SK-N-SH treated with all-trans-retinoic acid at 6 μM for 48 hours (cell line): Measurements from ENCODE around the gene FBXW10B.
"Not testable (repeated sequence)": the region's sequence is repeated elsewhere in the genome, so short reads cannot be mapped to it uniquely, and the experiment has no call there.

Experiments used
- GLIS3 ChIP-seq: fragments of 250-450 bp; sonication (Bioruptor Pico); IDR thresholded peaks from 2 replicates; pipeline ENCODE4 v1.5.0; 2020; ENCODE audit warnings: mild to moderate bottlenecking, moderate library complexity
- RARB ChIP-seq: fragments of 250-450 bp; sonication (Bioruptor Pico); IDR thresholded peaks from 2 replicates; pipeline ENCODE4 v1.8.0; 2021; ENCODE audit warnings: mild to moderate bottlenecking, moderate library complexity
- ZFP30 ChIP-seq: fragments of 450-650 bp; formaldehyde crosslinking; IDR thresholded peaks from 2 replicates; pipeline ENCODE4 v1.5.0; 2022; ENCODE audit warnings: mild to moderate bottlenecking, moderate library complexity
- ZNF70 ChIP-seq: fragments of 450-650 bp; formaldehyde crosslinking; IDR thresholded peaks from 2 replicates; pipeline ENCODE4 v1.5.0; 2020; ENCODE audit warnings: mild to moderate bottlenecking, moderate library complexity
- TF ChIP-seq, protein P1 (sequence below): fragments of 250-450 bp; sonication (Bioruptor Pico); IDR thresholded peaks from 2 replicates; pipeline ENCODE4 v1.8.0; 2020; ENCODE audit warnings: mild to moderate bottlenecking, moderate library complexity, borderline replicate concordance

DNA sequence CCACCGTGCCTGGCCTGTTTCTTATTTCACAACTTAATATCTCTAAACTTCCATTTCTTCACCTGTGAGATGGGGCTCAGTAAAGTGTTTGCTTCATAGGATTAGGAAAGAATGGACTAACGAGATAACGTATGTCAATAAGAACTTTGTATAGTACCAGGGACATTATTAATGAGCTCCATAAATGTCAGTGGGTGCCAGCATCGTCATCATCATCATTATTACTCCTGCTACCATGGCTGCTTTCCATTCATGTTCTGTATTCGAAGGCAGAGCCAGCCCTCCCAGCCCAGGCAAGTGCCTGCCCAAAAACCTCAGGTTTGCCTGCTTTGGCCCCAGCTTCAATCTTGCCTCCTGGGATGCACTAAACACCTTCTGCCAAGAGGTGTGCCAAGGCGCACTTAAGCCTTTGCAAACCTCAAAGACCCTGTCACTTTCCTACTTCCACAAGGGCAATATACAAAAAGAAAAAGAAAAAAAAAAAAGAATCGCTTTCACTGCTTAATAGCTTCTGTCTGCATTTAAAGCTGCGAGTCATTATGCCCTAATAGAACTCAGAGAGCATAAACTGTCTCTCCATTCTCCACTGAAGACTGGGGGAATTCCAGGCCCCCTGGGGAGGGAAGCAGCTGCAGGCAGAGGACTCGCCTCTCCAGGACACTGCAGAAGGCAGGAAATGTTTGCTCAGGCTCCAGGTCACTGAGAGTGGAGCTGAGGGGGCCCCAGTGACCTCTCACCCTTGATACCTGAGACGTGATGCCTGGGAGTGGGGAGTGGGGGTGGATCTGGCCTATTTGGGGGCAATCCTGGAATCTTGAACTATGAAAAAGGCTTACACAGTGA, 25.8 kb upstream of the FBXW10B start:
- not testable (repeated sequence) for TF ChIP-seq RARB, ZFP30, GLIS3, ZNF70 (CRISPR knock-in tag)
- TF ChIP-seq, protein P1, sequence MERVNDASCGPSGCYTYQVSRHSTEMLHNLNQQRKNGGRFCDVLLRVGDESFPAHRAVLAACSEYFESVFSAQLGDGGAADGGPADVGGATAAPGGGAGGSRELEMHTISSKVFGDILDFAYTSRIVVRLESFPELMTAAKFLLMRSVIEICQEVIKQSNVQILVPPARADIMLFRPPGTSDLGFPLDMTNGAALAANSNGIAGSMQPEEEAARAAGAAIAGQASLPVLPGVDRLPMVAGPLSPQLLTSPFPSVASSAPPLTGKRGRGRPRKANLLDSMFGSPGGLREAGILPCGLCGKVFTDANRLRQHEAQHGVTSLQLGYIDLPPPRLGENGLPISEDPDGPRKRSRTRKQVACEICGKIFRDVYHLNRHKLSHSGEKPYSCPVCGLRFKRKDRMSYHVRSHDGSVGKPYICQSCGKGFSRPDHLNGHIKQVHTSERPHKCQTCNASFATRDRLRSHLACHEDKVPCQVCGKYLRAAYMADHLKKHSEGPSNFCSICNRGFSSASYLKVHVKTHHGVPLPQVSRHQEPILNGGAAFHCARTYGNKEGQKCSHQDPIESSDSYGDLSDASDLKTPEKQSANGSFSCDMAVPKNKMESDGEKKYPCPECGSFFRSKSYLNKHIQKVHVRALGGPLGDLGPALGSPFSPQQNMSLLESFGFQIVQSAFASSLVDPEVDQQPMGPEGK (CRISPR knock-in tag): not testable (repeated sequence)
